Heart left ventricle (tissue), 16 donors: Measurements from ENCODE around the gene SLC30A4. TPM values are rescaled to one million over a fixed set of nuclear protein-coding genes. Genes with fewer than 3 reads are reported as not detected.

Source experiments
- ATAC-seq, 4 donors: fragments of 200-7000 bp; cut with Tn5 transposase; one replicate each; pipeline ENCODE4 v1.9.1; 2020 to 2022; ENCODE audit warnings: moderate library complexity in 4 of 4, mild to moderate bottlenecking in 3 of 4, moderate number of reproducible peaks in 1 of 4
- DNase-seq, 5 donors: peaks; one replicate each; pipeline ENCODE4 v3.0.0-alpha.2; 2020
- H3K27ac ChIP-seq, 12 donors: fragments of 200-600 bp; sonication (generic) in 4 of 12; one replicate each; pipeline versions ENCODE4 v1.5.0 to v1.8.0; 2016 to 2022; ENCODE audit warnings: mild to moderate bottlenecking in 2 of 12
- H3K27me3 ChIP-seq, 9 donors: fragments of 200-600 bp; sonication (generic) in 2 of 9; one replicate each; pipeline versions ENCODE4 v1.5.1 to v1.8.0; 2016 to 2022; ENCODE audit warnings: mild to moderate bottlenecking in 3 of 9
- H3K36me3 ChIP-seq, 9 donors: fragments of 200-600 bp; sonication (generic) in 2 of 9; one replicate each; pipeline versions ENCODE4 v1.5.0 to v1.8.0; 2018 to 2022; ENCODE audit warnings: mild to moderate bottlenecking in 2 of 9
- H3K4me1 ChIP-seq, 12 donors: fragments of 200-600 bp; sonication (generic) in 4 of 12; one replicate each; pipeline versions ENCODE4 v1.5.0 to v1.8.0; 2016 to 2022; ENCODE audit warnings: mild to moderate bottlenecking in 3 of 12
- H3K4me3 ChIP-seq, 12 donors: fragments of 200-600 bp; sonication (generic) in 4 of 12; one replicate each; pipeline versions ENCODE4 v1.5.0 to v1.8.0; 2017 to 2022; ENCODE audit warnings: mild to moderate bottlenecking in 9 of 12, moderate library complexity in 4 of 12
- H3K9me3 ChIP-seq, 12 donors: fragments of 200-600 bp; sonication (generic) in 4 of 12; one replicate each; pipeline versions ENCODE4 v1.5.0 to v1.8.0; 2016 to 2022; ENCODE audit warnings: mild to moderate bottlenecking in 1 of 12
- POLR2A ChIP-seq, 2 donors: fragments of 450-650 bp; IDR thresholded peaks; one replicate each; pipeline ENCODE4 v1.6.1; 2017; ENCODE audit warnings: antibody characterized with exemption in 2 of 2, mild to moderate bottlenecking in 2 of 2, moderate library complexity in 2 of 2
- WGBS, 4 donors: extraction: QIAGEN DNeasy Blood & Tissue Kit in 2 of 4; methylation state at CpG; one replicate each; pipeline versions ENCODE4 v1.1.5 to v1.1.7; 2013 to 2018; 5-methylcytosine and 5-hydroxymethylcytosine counted together
- intact Hi-C, 10 donors: fragments of 100-400 bp; cut with DNase I; formaldehyde crosslinking; loops; one replicate each; pipeline versions ENCODE4 v1.11.1 to v1.14.2; 2022
- polyA plus RNA-seq, 2 donors: library from polyadenylated mRNA; stranded (reverse); fragments of 200-250 nt; gene quantifications; one replicate each; pipeline ENCODE4 v1.2.3, GENCODE V29; 2013
- total RNA-seq, 9 donors: library from RNA; depleted of rRNA in 2 of 9; stranded (reverse); fragments of >200 nt in 2 of 9; fragmentation: NEBNext Ultra II Directional in 3 of 9; extraction: Animal tissue kit (Norgen Biotek cat#: 25700) in 3 of 9; gene quantifications; one replicate each; pipeline versions ENCODE4 v1.1.0 to v1.2.4, GENCODE V29; 2016 to 2023
- TF ChIP-seq, protein P1 (sequence below), 12 donors: fragments of 200-600 bp; sonication (generic) in 4 of 12; IDR thresholded peaks; one replicate each; pipeline versions ENCODE4 v1.5.0 to v1.8.0; 2018 to 2022; ENCODE audit warnings: antibody characterized with exemption in 12 of 12, mild to moderate bottlenecking in 5 of 12
- donor health status: ischemic (EF 13 %, LVEDD 7.1; RV severe dilation, severe dysfunction).
- donor health status: healthy with polysubstance abuse.
- donor health status: DM: no; HTN: yes; CAD: no.
- donor health status: DM: no; HTN: no; CAD: no.
- donor health status: ischemic (EF 25% LVEDD 6.9; RV normal size, moderate dysfunction).
- donor health status: ischemic (EF 25% LVEDD 5.7; RV mildly dilated, moderate dysfunction).
- donor health status: healthy.
- donor health status: DM: yes; HTN: yes; CAD: no.
- donor health status: ischemic (EF 35%, LVEDD 5.7; RV mildly dilated, moderate dysfunction).
- donor health status: nonischemic (EF 11% LVEDD 7.7; RV severe dilation, severe dysfunction).
- donor health status: DM: yes; HTN: yes; CAD: no.
- donor health status: PGD.
- donor health status: ischemic (EF 29% LVEDD 5.4; RV normal size, mild dysfunction).
- donor health status: nonischemic (EF 23%, LVEDD 6.1; RV moderate dilation, normal function).

SLC30A4 gene
- total and polyA plus RNA-seq, 11 donors, result 1.9 to 4.7 (median 2.9) TPM

DNA sequence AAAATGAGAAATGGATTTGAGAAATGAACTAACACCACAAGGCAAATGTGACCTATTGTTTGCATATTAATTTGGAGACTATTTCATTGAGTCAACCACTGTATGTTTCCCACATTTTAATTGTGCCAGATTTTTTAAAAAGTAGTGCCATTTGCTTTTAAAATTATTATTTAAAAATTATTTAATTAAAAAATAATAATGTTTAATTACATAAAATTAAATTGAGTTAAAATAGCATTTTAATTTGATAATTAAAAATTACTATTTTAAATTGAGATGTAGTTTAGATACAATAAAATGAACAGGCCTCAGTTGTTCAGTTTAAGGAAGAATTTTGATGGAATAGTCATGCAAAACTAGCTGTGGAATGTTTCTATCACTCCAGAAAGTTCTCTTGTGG is 81.5 kb downstream of the SLC30A4 start:
- no peak for ATAC-seq
- peak overlapping the region in 1 of 12 donors; percentile 10 for H3K4me3 ChIP-seq
- DNase-seq, result no peak

DNA sequence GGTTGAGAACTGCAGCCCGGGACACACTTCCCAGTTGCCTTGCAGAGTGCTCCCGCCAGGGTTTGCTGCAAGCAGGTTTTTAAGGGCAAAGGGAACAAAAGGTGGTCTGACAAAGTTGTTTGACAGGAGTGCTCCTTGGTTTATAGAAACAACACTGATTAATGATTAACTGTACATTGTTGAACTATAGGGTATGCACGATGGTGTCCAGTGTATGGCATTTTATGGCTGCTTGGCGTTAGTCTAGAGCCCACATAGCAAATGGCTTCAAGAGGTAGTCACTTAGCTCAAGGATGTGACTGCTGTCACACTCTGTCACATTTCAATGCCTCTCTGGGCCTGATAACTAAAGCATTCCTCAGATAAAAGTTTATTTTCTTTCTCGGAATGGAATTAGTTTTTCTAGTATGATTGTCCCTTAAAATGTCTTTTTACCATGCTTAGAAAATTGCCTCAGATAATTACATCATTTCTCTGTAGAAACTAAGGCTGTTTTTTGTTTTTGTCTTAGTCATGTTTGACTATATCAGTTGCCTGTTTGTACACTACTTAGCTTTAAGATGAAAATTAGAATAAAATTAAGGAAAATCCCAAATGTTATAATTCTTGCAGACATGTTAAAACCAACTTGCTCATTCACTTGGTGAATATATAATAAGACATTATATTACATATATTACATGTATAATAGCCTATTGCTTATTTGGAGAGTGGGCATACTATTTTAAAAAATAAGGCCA is 82.9 kb downstream of the SLC30A4 start:
- no peaks in the 10 kb centered on the region for H3K9me3 ChIP-seq
- H3K27me3 ChIP-seq, result no peaks in the 10 kb centered on the region
- intact Hi-C loops, result no loop called here
- DNase-seq (no peak), ATAC-seq (no peak)
- no peak for TF ChIP-seq POLR2A (IDR thresholded peaks at IDR 0.05)
- TF ChIP-seq, protein P1, sequence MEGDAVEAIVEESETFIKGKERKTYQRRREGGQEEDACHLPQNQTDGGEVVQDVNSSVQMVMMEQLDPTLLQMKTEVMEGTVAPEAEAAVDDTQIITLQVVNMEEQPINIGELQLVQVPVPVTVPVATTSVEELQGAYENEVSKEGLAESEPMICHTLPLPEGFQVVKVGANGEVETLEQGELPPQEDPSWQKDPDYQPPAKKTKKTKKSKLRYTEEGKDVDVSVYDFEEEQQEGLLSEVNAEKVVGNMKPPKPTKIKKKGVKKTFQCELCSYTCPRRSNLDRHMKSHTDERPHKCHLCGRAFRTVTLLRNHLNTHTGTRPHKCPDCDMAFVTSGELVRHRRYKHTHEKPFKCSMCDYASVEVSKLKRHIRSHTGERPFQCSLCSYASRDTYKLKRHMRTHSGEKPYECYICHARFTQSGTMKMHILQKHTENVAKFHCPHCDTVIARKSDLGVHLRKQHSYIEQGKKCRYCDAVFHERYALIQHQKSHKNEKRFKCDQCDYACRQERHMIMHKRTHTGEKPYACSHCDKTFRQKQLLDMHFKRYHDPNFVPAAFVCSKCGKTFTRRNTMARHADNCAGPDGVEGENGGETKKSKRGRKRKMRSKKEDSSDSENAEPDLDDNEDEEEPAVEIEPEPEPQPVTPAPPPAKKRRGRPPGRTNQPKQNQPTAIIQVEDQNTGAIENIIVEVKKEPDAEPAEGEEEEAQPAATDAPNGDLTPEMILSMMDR (IDR thresholded peaks at IDR 0.05), result no peak
- H3K27ac ChIP-seq, result no peak overlapping the region
- no peaks in the 10 kb centered on the region for H3K36me3 ChIP-seq
- H3K4me3 ChIP-seq, result no peak overlapping the region
- WGBS, 4 donors, result 56 to 71% (median 63%) methylated on average over 5 of the region's 5 CpGs
- no peaks in the 10 kb centered on the region for H3K4me1 ChIP-seq

More for the DNA sequence above, 81.5 kb downstream of the SLC30A4 start:
- Histone ChIP-seq H3K27me3 (no peaks in the 10 kb centered on the region), H3K27ac (no peak overlapping the region), H3K9me3 (no peaks in the 10 kb centered on the region), H3K36me3 (no peaks in the 10 kb centered on the region), H3K4me1 (peaks cover 0 to 10% (median 0%) of the 10 kb centered on the region in 12 donors)
- intact Hi-C loops, result no loop called here
- TF ChIP-seq POLR2A (IDR thresholded peaks at IDR 0.05), result no peak
- TF ChIP-seq, protein P1 (IDR thresholded peaks at IDR 0.05), result no peak

DNA sequence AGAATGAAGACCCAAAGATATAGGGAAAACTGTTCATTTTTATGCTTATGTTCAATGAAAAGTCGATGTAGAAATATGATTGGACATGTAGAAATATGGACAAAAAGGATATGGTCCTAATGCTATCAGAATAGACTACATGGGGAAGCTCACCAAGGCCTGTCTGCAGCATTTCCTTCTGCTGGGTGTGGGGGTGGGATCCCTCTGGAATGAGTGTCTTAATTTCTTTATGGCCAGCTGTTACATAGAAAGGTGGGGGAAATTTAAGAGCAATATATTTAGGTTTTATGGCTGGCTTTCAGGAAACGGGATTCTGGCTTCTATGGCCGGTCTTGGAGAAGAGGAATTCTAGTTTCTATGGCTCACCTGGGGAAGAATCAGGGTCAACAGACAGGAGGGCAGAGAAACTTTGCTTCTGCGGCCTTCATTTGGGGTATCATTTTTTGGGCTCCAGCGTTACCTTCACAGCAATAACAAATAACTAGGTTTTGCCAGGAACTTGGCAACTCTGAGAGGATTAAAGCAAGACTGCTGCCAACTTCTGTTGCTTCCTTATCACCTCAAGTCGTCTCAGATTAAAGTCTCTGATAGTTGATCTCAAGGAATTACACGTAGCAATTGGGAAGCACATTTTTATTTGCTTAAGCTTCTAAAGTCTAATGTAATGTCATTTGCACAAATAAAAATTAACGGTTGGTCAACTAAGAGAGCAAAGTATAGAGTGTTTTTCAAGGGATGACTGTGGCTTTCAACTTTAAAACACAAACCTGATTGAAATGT is 87.2 kb downstream of the SLC30A4 start:
- intact Hi-C loops, result no loop called here
- DNase-seq (no peak), ATAC-seq (no peak)
- WGBS, 4 donors, result 71 to 78% (median 72%) methylated on average over 8 of the region's 8 CpGs
- no peak overlapping the region for H3K4me3 ChIP-seq
- peaks cover 0 to 9% (median 0%) of the 10 kb centered on the region in 9 donors for H3K27me3 ChIP-seq
- TF ChIP-seq POLR2A (IDR thresholded peaks at IDR 0.05), result no peak
- TF ChIP-seq, protein P1 (IDR thresholded peaks at IDR 0.05), result no peak
- no peak overlapping the region for H3K27ac ChIP-seq
- H3K9me3 ChIP-seq, result no peaks in the 10 kb centered on the region
- H3K4me1 ChIP-seq, result peaks cover 0 to 5% (median 2%) of the 10 kb centered on the region in 12 donors
- no peaks in the 10 kb centered on the region for H3K36me3 ChIP-seq

DNA sequence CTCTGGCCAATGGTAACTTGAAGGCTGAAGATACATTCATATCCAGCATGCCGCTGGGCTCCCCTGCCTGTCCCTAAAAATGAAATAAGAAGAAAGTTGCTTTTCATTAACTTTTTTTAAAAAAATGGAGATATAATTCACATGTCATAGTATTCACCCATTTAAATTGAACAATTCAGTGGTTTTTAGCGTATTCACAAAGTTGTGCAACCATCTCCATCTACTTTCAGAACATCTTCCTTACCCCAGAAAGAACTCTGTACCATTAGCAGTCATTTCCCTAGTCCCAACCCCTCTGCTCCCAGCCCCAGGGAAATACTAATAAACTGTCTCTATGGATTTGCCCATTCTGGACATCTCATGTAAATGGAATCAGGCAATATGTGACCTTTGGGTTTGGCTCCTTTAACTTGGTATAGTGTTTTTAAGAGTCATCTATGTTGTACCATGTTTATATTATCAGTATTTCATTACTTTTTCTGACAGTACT is 88.4 kb downstream of the SLC30A4 start:
- intact Hi-C loops, result no loop called here
- 93 to 97% (median 95%) methylated on average over 2 of the region's 2 CpGs for WGBS, 4 donors

More for the DNA sequence above, 88.4 kb downstream of the SLC30A4 start:
- Histone ChIP-seq H3K36me3 (no peaks in the 10 kb centered on the region), H3K9me3 (no peaks in the 10 kb centered on the region), H3K27ac (no peak overlapping the region), H3K4me1 (peaks cover 0 to 9% (median 4%) of the 10 kb centered on the region in 12 donors), H3K27me3 (peaks cover 0 to 10% (median 0%) of the 10 kb centered on the region in 9 donors), H3K4me3 (no peak overlapping the region)
- ATAC-seq (no peak), DNase-seq (no peak)
- TF ChIP-seq POLR2A (IDR thresholded peaks at IDR 0.05), result no peak
- TF ChIP-seq, protein P1 (IDR thresholded peaks at IDR 0.05), result no peak
